GM12801 (cell line): ENCODE results near the gene EPHA7.

ENCODE experiments used
- TF ChIP-seq, protein P1 (sequence below): IDR thresholded peaks from one replicate; pipeline ENCODE4 v1.5.1; 2011; ENCODE audit warnings: control low read depth; ENCODE audit not compliant: insufficient read length; ENCODE audit errors: extremely low read depth

Gene EPHA7

DNA sequence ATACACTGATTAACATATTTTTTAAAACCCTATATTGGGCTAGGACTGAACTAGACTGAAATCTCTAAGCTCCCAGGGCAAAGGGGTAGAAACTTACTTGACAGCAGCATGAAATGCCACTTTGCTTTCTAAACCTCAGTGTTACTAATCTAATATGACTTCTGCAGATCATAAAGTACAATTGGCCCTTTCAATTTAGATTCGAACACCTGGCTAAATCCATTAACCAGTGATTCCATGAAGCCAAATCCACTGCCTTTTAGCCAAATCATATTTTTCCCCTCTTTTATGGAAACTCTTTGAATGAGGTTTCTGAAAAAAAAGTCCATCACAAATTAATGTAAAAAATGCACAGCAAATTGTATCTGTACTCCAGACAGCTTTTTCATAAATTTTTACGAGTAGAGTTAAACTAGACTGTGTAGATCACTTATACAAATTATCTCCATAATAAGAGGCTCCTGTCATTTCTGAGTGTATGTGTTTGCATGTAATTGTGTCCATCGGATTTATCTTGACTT is 25.7 kb downstream of the EPHA7 start:
- TF ChIP-seq, protein P1, sequence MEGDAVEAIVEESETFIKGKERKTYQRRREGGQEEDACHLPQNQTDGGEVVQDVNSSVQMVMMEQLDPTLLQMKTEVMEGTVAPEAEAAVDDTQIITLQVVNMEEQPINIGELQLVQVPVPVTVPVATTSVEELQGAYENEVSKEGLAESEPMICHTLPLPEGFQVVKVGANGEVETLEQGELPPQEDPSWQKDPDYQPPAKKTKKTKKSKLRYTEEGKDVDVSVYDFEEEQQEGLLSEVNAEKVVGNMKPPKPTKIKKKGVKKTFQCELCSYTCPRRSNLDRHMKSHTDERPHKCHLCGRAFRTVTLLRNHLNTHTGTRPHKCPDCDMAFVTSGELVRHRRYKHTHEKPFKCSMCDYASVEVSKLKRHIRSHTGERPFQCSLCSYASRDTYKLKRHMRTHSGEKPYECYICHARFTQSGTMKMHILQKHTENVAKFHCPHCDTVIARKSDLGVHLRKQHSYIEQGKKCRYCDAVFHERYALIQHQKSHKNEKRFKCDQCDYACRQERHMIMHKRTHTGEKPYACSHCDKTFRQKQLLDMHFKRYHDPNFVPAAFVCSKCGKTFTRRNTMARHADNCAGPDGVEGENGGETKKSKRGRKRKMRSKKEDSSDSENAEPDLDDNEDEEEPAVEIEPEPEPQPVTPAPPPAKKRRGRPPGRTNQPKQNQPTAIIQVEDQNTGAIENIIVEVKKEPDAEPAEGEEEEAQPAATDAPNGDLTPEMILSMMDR = no peak

DNA sequence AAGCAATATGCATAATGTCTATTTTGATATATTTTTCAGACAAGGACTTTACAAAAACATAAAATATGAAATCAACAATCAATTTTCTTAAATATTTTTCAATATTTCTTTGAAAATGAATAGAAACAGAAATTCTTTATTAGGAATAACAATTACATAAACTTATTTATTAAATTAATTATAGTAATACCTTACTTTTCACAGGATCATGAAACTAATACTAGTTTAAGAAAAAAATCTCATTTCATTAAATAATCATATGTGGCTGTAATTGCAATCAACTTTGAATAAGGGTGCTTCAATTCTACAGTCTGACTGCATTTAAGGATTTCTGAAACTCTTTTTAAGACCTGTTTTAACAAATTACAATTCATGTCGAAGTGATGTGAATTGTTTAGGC is 26.6 kb downstream of the EPHA7 start:
- TF ChIP-seq, protein P1 = no peak

DNA sequence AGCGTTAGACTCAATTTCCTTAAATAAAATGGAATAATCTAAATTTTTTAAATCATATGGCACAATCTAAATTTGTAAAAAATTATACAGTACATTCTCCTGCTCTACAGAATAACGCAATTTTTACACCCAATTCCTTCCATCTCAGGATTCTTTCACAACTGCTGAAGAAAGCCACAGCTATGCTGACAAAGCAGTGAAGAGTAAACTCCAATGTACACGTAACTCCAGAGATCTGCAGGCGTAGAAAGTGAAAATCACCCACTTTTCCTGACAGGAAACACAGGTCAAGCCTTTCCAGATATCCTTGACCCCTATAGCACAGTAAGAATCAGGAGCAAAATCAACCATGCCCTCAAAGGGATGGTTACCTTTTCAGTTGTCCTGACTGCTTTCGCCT is 27.4 kb downstream of the EPHA7 start:
- TF ChIP-seq, protein P1 = no peak

GRCh38 chr6:93389192-93389591 is 30.2 kb downstream of the EPHA7 start:
- TF ChIP-seq, protein P1 = no peak

- TF ChIP-seq, protein P1 = no peak
Observed at GRCh38 chr6:93388070-93388469, 31.3 kb downstream of the EPHA7 start.

DNA sequence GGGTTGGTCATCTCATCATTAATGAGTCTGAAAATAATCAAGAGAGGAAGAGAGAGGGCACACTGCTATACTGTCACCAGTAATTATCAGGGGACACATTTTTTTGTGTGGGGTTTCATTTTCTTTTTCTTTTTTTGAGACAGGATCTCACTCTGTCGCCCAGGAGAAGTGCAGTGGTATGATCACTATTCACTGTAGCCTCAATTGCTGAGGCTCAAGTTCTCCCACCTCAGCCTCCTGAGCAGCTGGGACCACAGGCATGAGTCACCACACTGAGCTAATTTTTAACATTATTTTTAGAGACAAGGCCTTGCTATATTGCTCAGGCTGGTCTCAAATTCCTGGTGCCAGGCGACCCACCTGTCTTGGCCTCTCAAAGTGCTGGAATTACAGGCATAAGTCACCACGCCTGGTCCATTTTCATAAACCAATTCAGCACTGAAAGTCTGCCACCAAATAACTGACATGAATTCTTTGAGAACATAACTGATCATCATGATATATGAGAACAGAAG is 43.3 kb downstream of the EPHA7 start:
- TF ChIP-seq, protein P1 = no peak

GRCh38 chr6:93373445-93373844 is 45.9 kb downstream of the EPHA7 start:
- TF ChIP-seq, protein P1 = no peak

DNA sequence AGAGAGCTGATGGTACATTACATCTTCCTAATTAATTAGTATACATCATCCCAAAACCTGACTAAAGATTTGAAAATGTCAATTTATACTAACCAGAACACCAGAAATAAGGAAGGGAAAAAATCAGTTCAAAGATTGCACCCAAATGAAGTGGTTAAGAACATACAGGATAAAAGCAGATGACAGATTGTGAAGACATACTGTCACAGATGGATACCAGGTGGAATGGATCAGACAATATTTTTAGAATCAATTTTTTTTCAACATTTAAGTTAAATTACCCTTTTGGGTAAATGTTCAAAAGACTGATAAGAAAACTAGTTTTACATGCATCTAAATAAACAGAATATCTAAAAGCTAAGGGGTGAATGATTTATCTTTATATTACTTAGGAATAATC is 47.6 kb downstream of the EPHA7 start:
- TF ChIP-seq, protein P1 = no peak
